Dermis blood vessel endothelial cell (primary cell): Measurements from ENCODE around the gene ARHGAP6. TPM values are rescaled to one million over a fixed set of nuclear protein-coding genes. Genes with fewer than 3 reads are reported as not detected.
"Not testable (repeated sequence)": the region's sequence is repeated elsewhere in the genome, so short reads cannot be mapped to it uniquely, and the experiment has no call there.

ENCODE experiments used
- DNase-seq: peaks from one replicate; pipeline ENCODE4 v3.0.0; 2010
- total RNA-seq: library from RNA; depleted of rRNA; stranded (reverse); fragments of >200 nt; gene quantifications from 2 replicates; pipeline ENCODE4 v1.2.3, GENCODE V29; 2014

The ARHGAP6 gene
- total RNA-seq, 1 donor from 2014 or later: 0.17 TPM

DNA sequence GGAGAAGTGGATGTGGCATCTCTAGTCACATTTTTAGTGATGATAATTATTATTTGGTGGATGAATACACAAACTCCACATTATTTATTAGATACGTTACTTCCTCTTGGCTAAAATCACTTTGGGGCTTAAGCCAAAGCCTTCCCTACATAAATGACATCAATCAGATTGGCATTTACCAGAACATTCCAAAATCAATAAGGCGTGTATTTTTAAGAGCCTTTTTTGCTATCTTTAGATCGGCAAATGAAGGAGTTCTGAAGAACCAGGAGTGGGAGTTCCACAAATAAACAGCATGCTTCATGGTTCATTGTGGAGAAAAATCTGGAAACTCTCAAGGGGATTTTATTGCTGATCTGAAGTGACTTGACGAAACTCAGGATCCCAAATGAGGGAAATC, 282.8 kb downstream of the ARHGAP6 start:
- no peak for DNase-seq

DNA sequence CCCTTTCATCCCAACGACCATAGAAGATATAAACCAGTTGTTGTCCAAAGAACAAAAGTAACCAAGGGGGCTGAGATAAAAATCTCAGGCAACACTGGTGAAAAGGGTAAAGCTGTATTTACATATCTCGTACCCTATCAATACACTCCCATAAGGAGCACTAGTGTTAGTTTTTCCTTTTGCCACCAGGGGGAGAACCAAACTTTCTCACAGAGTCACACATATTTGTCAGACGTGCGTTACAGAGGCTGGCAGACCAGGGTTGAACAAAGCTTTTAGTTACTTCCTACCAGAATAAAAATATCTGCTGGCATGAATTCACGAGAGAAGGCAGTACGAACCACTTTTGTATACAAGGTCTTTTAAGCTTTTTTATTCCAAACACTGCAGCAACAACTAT, 284.3 kb downstream of the ARHGAP6 start:
- peak; percentile 74 for DNase-seq

- DNase-seq: peak; percentile 13
Observed at GRCh38 chrX:11380187-11380844, 285.4 kb downstream of the ARHGAP6 start.

DNA sequence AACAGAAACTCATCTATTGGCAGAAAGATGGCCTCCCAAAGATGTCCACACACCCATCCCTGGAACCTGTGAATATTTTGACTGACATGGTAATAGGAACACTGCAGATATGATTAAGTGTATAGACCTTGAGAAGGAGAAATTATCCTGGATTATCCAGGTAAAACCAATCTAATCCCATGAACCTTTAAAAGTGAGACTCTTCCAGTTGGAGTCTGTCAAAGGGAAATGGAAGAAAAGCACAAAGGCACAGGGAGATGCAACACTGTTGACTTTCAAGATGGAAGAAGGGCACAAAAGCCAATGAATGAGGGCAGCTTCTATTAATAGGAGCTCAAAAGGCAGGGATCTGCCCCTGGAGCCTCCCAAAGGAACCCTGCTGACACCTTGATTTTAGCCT, 289.6 kb downstream of the ARHGAP6 start:
- DNase-seq: no peak

DNA sequence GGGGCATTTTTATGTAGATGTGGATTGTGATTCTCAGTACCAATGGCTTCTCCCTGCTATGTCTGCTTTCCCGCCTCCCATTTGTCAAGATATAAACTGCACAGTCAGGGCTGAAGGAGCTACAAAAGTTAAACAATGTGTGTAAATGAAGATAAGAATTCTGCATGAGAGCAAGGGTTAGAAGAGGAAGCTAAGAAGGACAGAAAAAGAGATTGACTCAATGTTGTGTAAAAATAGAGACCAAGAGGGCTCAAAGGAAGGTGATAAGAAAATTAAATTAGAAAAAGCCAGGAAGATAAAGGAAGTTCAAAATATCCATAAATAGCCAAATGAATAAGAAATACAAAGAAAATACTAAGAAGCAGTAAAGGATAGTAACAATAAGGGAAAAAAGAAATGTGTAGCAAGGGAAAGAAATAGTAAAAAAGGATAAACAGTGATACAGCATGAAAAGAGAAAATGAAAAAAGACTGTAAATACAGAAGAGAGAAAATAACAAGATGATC, 290.1 kb downstream of the ARHGAP6 start:
- DNase-seq: no peak

- no peak for DNase-seq
Observed at GRCh38 chrX:11374570-11374969, 291.1 kb downstream of the ARHGAP6 start.

GRCh38 chrX:11371106-11371505, 294.6 kb downstream of the ARHGAP6 start:
- no peak for DNase-seq

GRCh38 chrX:11367609-11368430, 297.9 kb downstream of the ARHGAP6 start:
- DNase-seq: peak; percentile 63

DNA sequence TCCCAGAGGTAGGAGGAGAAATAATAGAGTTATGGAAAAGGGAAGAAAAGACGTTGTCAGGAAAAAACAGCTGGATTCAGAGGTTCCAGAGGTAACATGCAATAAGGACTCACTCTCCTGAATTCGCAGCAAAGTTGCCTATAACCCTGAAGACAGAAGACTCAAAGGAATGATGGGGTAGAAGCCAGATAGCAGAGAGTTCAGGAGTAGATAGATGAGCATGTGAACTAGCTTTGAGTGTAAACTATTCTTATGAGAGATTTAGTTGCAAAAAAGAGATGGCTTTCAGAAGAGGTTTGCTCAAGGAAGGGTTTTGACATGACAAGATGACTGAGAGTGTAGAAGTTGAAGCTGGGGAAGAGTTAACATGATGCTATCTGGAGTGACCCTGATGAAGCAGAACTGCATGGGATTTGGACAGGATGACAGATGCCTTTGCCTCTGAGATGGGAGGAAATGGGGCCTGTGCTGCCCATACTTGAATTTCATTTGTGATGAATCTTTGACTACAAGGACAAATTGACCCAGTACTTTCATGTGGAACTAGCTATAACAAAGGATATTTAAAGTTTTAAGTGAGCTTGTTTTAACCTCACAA, 298.6 kb downstream of the ARHGAP6 start:
- no peak for DNase-seq

GRCh38 chrX:11365426-11365825, 300.3 kb downstream of the ARHGAP6 start:
- DNase-seq: no peak

DNA sequence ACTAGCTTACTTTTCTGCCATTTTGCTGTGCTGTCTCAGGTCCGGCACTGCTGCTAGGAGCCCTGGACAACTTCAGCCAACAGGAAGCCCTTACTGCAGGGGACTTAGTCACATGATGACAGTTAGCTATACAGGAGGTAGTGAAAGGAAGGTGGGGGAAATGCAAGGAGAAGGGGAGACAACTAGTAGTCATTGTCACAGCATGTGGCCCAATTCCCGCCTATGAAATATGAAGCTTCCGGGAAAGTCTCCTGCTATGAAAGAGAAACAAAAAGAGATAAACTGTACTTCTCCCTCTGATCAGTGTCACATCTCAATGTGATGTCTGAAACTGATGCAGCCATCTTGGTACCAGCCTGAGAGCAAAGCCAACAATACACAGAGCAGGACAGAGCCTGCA, 300.9 kb downstream of the ARHGAP6 start:
- DNase-seq: no peak

GRCh38 chrX:11363825-11364224, 301.9 kb downstream of the ARHGAP6 start:
- not testable (repeated sequence) for DNase-seq

DNA sequence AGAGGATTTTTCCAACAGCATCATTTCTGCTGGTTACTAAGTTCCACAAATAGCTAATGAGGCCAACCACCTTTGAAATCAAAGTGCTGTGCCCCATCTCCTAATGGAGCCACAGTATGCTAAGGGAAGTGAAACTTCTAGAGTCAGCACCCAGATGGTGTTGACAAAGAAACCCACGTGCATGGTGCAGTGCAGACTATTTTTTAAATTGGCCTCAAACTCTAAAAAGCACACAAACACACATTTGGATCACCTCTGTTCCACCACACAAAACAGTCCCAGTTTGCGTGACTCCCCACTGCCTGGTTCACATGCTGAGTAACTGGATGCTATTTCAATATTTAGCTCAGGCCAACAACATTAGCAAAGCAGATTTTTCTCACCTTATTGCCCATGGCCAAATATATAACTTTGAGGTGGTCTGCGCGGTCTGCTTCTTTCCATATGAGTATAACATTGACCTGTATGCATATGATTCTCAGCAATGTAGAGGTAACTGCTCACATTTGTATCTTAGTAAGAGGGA, 302.6 kb downstream of the ARHGAP6 start:
- no peak for DNase-seq

- not testable (repeated sequence) for DNase-seq
Observed at GRCh38 chrX:11361666-11362065, 304.1 kb downstream of the ARHGAP6 start.

DNA sequence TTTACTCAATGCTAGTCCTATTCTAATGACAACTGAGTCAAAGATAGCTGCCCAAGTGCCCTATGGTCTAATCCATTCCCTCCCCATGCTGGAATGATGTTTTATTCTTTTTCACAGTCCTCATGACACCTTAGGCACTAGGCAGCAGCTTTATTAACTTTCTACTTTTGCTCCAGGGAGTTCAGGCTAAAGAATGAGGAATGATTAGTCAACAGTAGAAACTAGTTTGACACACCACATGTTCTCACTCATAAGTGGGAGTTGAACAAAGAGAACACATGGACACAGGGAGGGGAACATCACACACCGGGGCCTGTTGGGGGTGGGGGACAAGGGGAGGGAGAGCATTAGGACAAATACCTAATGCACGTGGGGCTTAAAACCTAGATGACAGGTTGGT, 309.8 kb downstream of the ARHGAP6 start:
- not testable (repeated sequence) for DNase-seq

DNA sequence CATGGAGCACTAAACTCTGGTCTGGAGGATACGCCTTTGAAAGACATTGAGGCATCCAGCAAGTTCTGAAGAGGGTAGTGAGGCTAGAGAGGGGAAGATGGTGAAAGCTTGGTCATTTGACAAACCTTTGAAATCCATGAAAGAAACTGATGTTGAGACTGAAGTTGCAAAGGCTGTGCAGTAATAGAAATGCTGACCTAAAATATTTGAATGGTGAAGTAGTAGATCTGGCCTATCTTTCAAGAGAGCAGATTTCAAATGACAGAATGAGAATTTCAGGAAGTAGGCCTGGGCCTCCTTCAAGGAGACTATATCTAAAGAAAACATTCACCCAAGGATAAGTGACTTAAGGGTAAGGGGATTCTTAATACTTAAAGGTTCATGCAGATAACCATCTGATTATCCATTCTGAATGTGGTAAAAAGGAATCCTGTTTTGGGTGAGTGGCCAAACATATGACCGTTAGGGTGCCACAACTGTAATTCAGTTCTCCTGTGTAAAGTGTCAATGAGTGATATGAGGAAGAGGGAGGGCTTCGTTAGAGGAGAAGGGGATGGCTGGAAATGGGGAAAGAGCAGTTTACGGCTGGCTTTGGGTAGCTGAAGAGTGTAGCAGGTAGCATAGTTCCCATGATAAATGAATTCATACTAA, 310.3 kb downstream of the ARHGAP6 start:
- no peak for DNase-seq

GRCh38 chrX:11352296-11352741, 313.4 kb downstream of the ARHGAP6 start:
- DNase-seq: no peak

GRCh38 chrX:11351375-11352295, 314.1 kb downstream of the ARHGAP6 start:
- no peak for DNase-seq

GRCh38 chrX:11349661-11350337, 315.9 kb downstream of the ARHGAP6 start:
- no peak for DNase-seq

DNA sequence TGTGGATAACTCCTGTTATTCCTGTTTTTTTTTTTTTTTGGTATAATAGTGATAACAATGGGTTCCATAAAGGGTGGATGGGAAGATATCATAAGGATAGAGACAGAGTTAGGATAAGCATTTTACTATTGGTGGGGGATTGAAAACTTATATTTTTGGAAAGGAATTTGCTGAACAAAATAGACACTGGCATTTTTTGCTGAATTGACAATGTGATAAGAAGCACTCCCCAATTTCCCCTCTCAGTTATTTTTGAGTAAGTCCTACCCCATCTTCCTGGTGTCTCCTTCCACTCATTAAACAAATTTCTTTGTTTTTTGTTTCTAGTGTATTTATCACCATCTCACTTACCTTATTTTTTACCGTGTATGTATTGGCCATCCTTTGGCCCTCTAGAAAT, 316.7 kb downstream of the ARHGAP6 start:
- no peak for DNase-seq

GRCh38 chrX:11347300-11347699, 318.4 kb downstream of the ARHGAP6 start:
- no peak for DNase-seq
